ENCODE data around the gene AFAP1L1.

The AFAP1L1 gene

GRCh38 chr5:149357370-149358293, 86.0 kb downstream of the AFAP1L1 start, which contains the start of gene PCYOX1L (continued):
- peak; percentile 88 for TF ChIP-seq ZBTB8A (tag by site-specific recombination; IDR thresholded peaks at IDR 0.05)
- no peak for TF ChIP-seq ZNF157 (tag by site-specific recombination; IDR thresholded peaks at IDR 0.05)
- no peak for TF ChIP-seq ZNF391 (tag by site-specific recombination; IDR thresholded peaks at IDR 0.05; ENCODE audit: borderline replicate concordance, low read depth)
- TF ChIP-seq SCRT1 (tag by site-specific recombination; IDR thresholded peaks at IDR 0.05; ENCODE audit: borderline replicate concordance) = no peak
- TF ChIP-seq HIC1 (tag by site-specific recombination; IDR thresholded peaks at IDR 0.05) = peak; percentile 85
- no peak for TF ChIP-seq ZFP41 (tag by site-specific recombination; IDR thresholded peaks at IDR 0.05; ENCODE audit: borderline replicate concordance)
- no peak for TF ChIP-seq ZNF704 (tag by site-specific recombination; IDR thresholded peaks at IDR 0.05)
- no peak for TF ChIP-seq GFI1B (tag by site-specific recombination; IDR thresholded peaks at IDR 0.05)
- no peak for TF ChIP-seq IKZF3 (tag by site-specific recombination; IDR thresholded peaks at IDR 0.05)
- TF ChIP-seq RBAK (tag by site-specific recombination; IDR thresholded peaks at IDR 0.05) = no peak
- no peak for TF ChIP-seq ZBTB20 (tag by site-specific recombination; IDR thresholded peaks at IDR 0.05)
- no peak for TF ChIP-seq ZNF776 (tag by site-specific recombination; IDR thresholded peaks at IDR 0.05; ENCODE audit: borderline replicate concordance)
- no peak for TF ChIP-seq ZNF707 (tag by site-specific recombination; IDR thresholded peaks at IDR 0.05)
- 0 out of 2 replicates have a peak, but pooled peaks have one; percentile 27 for TF ChIP-seq ZNF221 (tag by site-specific recombination; IDR thresholded peaks at IDR 0.05; ENCODE audit: borderline replicate concordance)
- TF ChIP-seq GLIS2 (tag by site-specific recombination; IDR thresholded peaks at IDR 0.05) = peak; percentile 80
- peak; percentile 68; the same call in 1 of the 2 replicates for TF ChIP-seq KLF8 (tag by site-specific recombination; IDR thresholded peaks at IDR 0.05)
- TF ChIP-seq ZSCAN23 (tag by site-specific recombination; IDR thresholded peaks at IDR 0.05) = no peak
- peak; percentile 41 for TF ChIP-seq ZNF660 (tag by site-specific recombination; IDR thresholded peaks at IDR 0.05)
- no peak for TF ChIP-seq ZFP37 (tag by site-specific recombination; IDR thresholded peaks at IDR 0.05)
- no peak for TF ChIP-seq ZNF239 (tag by site-specific recombination; IDR thresholded peaks at IDR 0.05)
- TF ChIP-seq ZBTB1 (tag by site-specific recombination; IDR thresholded peaks at IDR 0.05) = no peak
- peak; percentile 77; the same call in 1 of the 2 replicates for TF ChIP-seq ZEB2 (tag by site-specific recombination; IDR thresholded peaks at IDR 0.05)
- peak; percentile 78 for TF ChIP-seq ZSCAN30 (tag by site-specific recombination; IDR thresholded peaks at IDR 0.05)
- no peak for TF ChIP-seq ZNF138 (tag by site-specific recombination; IDR thresholded peaks at IDR 0.05; ENCODE audit: borderline replicate concordance)
- no peak for TF ChIP-seq ZNF350 (tag by site-specific recombination; IDR thresholded peaks at IDR 0.05)
- TF ChIP-seq ZNF449 (tag by site-specific recombination; IDR thresholded peaks at IDR 0.05) = no peak
- no peak for TF ChIP-seq AEBP2 (tag by site-specific recombination; IDR thresholded peaks at IDR 0.05; ENCODE audit: borderline replicate concordance)
- no peak for TF ChIP-seq WT1 (tag by site-specific recombination; IDR thresholded peaks at IDR 0.05)
- peak; percentile 89 for TF ChIP-seq SP3 (tag by site-specific recombination; IDR thresholded peaks at IDR 0.05)
- TF ChIP-seq ZNF426 (tag by site-specific recombination; IDR thresholded peaks at IDR 0.05) = no peak
- no peak for TF ChIP-seq ZNF174 (tag by site-specific recombination; IDR thresholded peaks at IDR 0.05)
- TF ChIP-seq BCL11B (tag by site-specific recombination; IDR thresholded peaks at IDR 0.05; ENCODE audit: low read depth) = no peak
- TF ChIP-seq ZNF629 (tag by site-specific recombination; IDR thresholded peaks at IDR 0.05) = 0 out of 2 replicates have a peak, but pooled peaks have one; percentile 12
- no peak for TF ChIP-seq ZNF76 (tag by site-specific recombination; IDR thresholded peaks at IDR 0.05; ENCODE audit: borderline replicate concordance, low read depth)
- TF ChIP-seq ZNF416 (tag by site-specific recombination; IDR thresholded peaks at IDR 0.05) = no peak
- TF ChIP-seq ZNF623 (tag by site-specific recombination; IDR thresholded peaks at IDR 0.05) = no peak

Measured in HEK293 (cell line).